T47D (cell line): ENCODE measurements around the gene PPP1R7.

Experiments used
- DNase-seq, 2 experiments: peaks; one replicate each; pipeline versions ENCODE4 v3.0.0 to v3.0.0-alpha.2; 2011 to 2012; ENCODE audit warnings: low read depth in 1 of 2, low spot score in 1 of 2
- JUND ChIP-seq: IDR thresholded peaks from 2 replicates; pipeline ENCODE4 v1.6.1; 2012; ENCODE audit warnings: low read depth
- in situ Hi-C: cut with HindIII; loops from 2 replicates; pipeline ENCODE4 v1.10.0; 2016; ENCODE audit warnings: low sequenced_read_pairs, low pct_unique_long_range_greater_than_20kb

Gene PPP1R7

GRCh38 chr2:241126771-241127202 lies 23.5 kb upstream of the PPP1R7 start:
- no peak for TF ChIP-seq JUND
- DNase-seq = no peak
- in situ Hi-C loops = no loop called here

GRCh38 chr2:241128266-241128665 lies 22.0 kb upstream of the PPP1R7 start:
- in situ Hi-C loops = no loop called here
- DNase-seq = no peak
- TF ChIP-seq JUND = no peak

- no peak for DNase-seq
- TF ChIP-seq JUND = no peak
- in situ Hi-C loops = no loop called here
These were observed 21.0 kb upstream of the PPP1R7 start for GRCh38 chr2:241129086-241129871.

- no peak for TF ChIP-seq JUND
- in situ Hi-C loops = no loop called here
- DNase-seq = no peak
These were observed 20.0 kb upstream of the PPP1R7 start for GRCh38 chr2:241130316-241130715.

GRCh38 chr2:241131531-241131930 lies 18.7 kb upstream of the PPP1R7 start:
- no peak for DNase-seq
- in situ Hi-C loops = no loop called here
- no peak for TF ChIP-seq JUND

GRCh38 chr2:241132538-241133435 lies 17.5 kb upstream of the PPP1R7 start:
- DNase-seq = no peak
- TF ChIP-seq JUND = no peak
- in situ Hi-C loops = no loop called here

- DNase-seq = no peak
- no peak for TF ChIP-seq JUND
- in situ Hi-C loops = no loop called here
These were observed 16.8 kb upstream of the PPP1R7 start for GRCh38 chr2:241133436-241133820.

GRCh38 chr2:241134711-241135110 lies 15.6 kb upstream of the PPP1R7 start:
- in situ Hi-C loops = no loop called here
- no peak for DNase-seq
- TF ChIP-seq JUND = no peak

GRCh38 chr2:241135737-241136136 lies 14.5 kb upstream of the PPP1R7 start:
- in situ Hi-C loops = no loop called here
- TF ChIP-seq JUND = no peak
- no peak for DNase-seq

- TF ChIP-seq JUND = no peak
- in situ Hi-C loops = no loop called here
- DNase-seq = no peak
These were observed 14.1 kb upstream of the PPP1R7 start for GRCh38 chr2:241136191-241136590.

GRCh38 chr2:241136661-241137260 lies 13.5 kb upstream of the PPP1R7 start:
- DNase-seq = no peak
- no peak for TF ChIP-seq JUND
- in situ Hi-C loops = no loop called here

- in situ Hi-C loops = no loop called here
These were observed 12.7 kb upstream of the PPP1R7 start for GRCh38 chr2:241137276-241138190.

More at GRCh38 chr2:241137276-241138190, 12.7 kb upstream of the PPP1R7 start:
- DNase-seq = no peak
- TF ChIP-seq JUND = no peak
